ENCODE results near the gene TEX54.
A peak's percentile ranks its signal among the peaks of the same experiment; 100 is the strongest.

DNA sequence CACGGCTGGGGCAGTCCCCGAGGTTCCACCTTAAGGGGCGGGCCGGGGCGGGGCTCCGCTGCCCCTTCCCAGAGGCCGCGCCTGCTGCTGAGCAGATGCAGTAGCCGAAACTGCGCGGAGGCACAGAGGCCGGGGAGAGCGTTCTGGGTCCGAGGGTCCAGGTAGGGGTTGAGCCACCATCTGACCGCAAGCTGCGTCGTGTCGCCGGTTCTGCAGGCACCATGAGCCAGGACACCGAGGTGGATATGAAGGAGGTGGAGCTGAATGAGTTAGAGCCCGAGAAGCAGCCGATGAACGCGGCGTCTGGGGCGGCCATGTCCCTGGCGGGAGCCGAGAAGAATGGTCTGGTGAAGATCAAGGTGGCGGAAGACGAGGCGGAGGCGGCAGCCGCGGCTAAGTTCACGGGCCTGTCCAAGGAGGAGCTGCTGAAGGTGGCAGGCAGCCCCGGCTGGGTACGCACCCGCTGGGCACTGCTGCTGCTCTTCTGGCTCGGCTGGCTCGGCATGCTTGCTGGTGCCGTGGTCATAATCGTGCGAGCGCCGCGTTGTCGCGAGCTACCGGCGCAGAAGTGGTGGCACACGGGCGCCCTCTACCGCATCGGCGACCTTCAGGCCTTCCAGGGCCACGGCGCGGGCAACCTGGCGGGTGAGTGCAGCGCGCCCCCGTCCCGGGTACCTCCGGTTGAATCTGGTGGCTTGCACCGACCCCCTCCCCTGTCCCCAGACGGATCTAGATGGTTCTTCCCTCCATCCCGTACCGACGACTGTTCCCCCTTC is 48.4 kb upstream of the TEX54 start, which contains the start of gene SLC3A2:
- TF ChIP-seq POLR2A (IDR thresholded peaks at IDR 0.05; ENCODE audit: low read depth, low read length) (peak; percentile 97), TAF1 (IDR thresholded peaks at IDR 0.05; ENCODE audit: borderline replicate concordance, low read depth, low read length) (peak; percentile 88)

All from GM12892 (cell line).